NCI-H774 (cell line): ENCODE measurements around the gene EHD3.

Source experiments
- DNase-seq: peaks from one replicate; lab custom pipeline; 2025; lab: John Stamatoyannopoulos, UW

EHD3 gene

DNA sequence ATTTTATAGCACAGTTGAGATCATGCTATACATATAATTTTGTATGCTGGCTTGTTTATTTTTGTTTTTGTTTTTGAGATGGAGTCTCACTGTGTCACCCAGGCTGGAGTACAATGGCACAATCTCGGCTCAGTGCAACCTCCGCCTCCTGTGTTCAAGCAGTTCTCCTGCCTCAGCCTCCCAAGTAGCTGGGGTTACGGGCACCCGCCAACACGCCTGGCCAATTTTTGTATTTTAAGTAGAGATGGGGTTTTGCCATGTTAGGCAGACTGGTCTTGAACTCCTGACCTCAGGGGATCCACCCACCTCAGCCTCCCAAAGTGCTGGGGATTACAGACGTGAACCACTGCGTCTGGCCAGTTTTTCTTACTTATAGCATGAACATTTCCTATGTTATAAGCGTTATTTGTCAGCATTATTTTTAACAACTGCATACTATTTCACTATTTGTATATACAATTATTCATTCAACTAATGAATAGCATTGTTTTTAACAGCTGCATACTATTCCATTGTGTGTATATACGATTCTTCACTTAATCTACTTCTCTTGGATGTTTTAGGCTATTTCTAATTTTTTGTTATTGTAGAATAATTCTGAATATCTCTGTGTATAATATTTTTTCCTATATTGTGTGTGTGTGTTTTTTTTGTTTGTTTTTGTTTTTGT lies 3.5 kb downstream of the EHD3 start:
- DNase-seq: no peak

DNA sequence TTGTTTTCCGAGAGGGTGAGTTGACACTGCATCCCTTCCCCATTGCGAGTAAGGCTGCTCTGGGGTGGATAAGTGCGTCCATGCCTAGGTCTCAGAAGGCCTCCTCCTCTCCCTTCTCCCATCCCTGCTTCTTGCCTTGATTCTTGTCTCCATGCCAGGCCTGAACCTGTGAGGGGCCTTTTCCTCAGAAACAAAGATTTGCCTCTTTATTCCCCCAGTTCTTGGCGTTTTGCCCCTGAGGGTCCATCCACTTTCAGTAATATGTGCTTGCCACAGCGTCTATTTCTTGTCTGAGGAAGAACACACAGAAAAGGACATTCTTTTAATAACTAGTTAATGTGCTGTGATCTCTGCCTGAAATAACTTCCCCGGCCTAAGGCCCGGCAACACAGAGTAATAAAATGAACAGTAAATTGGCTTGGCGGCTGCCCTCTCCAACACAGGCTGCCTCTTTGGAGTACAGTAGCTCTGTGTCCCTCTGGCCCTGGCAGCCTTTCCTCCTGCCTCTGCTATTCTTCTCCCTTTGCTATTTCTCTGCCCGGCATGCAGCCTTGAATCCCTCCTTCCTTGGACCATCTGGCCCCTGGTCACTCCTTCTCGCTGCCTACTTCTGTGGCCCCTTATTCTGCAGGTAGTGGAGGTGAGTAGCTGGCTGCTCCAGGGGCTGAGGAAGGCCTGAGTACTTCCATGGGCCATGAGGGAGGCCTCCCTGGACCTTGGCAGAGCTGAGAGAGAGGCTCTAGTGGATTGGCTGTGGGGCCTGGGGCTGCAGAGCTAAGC lies 4.4 kb downstream of the EHD3 start:
- DNase-seq: no peak

DNA sequence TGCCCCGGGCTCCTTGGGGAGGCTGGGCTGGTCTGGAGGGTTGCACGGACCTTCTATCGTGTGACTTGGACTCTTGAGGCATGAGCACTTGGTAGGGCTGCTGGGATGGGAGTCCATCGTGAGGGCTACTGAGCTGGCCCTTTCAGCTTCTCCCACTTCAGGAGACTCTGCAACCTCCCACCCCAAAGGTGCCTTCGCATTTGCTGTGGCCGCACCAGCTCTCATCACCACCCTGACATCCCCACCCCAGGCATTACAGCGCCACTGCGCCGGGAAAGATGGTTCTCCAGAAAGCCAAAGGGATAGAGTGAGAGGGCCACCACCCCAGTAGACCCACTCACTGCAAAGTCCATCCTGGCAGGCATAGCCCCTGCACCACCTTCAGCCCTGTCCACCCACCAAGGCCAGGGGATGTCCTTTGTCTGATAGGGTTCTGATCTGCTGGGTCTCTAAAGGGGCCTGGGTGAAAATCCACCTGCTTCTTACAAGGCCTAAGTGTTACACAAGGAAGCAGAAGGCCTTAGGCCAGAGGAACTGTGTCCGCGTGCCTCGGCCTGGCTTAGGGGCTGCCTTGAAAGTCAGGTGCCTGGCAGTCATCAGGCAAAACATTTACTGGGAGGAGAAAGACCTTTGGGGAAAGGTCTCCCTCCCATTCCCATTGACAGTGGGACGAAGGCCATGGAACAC lies 5.1 kb downstream of the EHD3 start:
- no peak for DNase-seq

DNA sequence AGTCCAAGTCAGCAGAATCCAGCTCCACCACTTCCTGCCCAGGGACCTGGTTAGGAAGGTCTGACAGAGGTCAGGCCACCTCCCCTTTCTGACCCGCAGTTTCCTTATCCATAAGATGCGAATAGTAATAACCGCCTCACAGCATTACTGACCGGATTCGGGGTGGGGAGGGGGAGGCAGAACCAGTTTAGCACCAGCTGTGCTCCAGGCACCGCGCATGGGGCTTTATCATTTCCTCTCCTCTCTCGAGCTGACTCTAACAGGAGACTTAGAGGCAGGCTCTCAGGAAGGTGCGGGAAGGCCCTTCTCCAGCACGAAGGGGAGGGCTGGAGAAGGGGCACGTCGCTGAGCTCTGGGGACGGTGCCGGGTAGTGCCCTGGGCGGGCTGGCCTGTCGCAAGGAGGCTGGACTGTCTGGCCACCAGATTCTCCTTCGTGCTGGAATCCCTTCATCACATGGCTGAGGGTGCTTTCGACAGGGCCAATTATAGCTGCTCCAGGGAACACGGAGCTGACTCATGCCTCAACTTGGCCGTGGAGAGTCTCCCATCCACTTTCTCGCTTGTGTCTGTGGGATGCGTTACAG lies 5.7 kb downstream of the EHD3 start:
- no peak for DNase-seq

DNA sequence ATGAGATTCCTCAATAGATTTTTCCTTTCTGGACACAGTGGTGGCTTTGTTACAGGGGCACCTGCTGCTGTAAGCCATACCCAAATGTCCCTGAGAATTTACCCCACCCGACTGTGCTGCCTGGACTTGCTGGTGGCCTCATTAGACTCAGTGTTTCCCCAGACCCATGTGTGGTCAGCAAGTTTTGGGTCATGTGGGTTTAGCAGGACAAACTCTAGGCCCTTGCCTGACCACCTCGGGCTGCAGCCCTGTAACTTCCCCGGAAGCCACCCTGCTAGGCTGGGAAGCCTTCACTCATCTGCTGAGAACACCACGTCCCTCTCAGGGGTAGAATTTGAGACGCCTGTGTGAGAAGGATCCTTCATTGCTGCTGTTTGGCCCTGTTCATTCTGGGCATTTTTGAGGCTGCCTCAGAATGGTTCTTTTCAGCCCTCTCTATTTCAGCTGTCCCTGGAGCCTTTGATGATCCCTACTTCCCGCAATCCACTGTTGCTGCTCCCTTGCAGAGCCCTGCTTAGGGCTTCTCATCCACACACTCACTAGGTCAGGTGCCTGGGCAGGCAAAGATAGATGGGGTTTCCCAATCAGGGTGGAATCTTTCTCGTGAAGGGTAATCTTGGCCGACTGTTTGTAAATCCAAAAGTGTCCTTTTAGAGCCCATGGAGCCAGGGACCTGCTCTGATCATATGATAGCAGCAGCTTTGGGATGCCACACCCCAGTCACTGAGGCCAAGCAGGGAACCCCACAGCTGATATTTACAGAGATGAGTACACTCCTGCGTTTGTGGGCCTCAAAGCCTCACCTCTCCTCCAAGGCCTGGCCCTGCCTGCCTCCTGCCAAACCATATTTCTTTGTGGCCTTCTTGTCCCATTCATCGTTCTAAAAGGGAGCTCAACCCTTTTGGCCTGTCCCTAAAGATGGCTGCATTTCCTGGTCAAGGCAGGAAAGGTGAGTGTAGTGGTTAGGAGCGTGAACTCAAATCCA lies 6.7 kb downstream of the EHD3 start:
- no peak for DNase-seq

DNA sequence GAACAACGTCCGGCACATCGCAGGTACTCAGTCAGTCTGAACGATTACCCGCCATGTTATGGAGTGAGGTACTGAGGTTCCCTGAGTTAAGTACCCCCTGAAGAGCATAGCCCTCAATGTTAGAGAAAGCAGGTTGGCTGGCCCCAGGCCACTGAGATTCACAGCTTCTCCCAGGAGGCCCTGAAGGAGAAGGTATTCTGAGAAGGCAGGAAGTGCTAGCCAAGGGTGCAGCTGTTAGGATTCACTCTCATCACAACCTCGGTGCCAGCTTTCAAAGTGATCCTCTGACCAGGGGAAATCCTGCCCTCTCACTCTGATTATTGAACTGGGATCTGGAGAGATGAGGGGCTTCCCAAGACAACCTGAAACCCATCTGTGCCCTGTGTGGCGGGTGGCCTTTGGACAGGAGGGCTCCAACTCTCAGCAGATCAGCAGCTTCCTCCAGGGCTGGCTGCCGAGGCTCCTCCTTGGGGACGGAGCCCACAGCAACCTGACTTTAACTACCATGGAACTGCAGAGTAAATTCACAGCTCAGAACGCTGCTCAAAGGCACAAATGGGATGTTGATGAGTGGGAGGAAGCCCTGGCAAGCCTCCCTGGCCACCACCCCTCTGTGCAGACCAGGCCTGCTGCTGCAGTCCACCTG lies 7.8 kb downstream of the EHD3 start:
- no peak for DNase-seq

DNA sequence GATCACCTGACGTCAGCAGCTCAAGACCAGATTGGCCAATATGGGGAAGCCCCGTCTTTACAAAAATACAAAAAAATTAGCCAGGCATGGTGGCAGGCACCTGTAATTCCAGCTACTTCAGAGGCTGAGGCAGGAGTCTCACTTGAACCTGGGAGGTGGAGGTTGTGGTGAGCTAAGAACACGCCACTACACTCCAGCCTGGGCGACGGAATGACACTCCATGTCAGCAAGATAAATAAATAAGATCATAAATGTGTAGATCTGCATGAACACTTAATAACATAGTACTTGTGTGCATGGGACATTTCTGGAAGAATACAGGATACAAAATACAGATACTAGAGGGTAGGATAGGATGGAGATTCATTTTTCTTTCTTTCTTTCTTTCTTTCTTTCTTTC lies 9.1 kb downstream of the EHD3 start:
- no peak for DNase-seq

DNA sequence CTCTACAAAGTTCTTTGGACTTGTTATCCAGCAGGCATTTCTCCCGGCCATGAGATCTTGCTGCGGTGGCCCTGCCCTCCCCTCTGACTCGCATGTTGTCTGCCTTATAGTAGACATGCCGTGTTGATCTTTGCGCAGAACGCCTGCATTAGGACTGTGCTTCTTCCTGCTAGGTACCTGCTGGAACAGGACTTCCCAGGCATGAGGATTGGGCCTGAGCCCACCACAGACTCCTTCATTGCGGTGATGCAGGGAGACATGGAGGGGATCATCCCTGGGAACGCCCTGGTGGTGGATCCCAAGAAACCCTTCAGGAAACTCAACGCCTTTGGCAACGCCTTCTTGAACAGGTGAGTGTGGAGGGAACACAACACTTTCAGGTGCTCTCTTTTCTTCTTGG lies 10.1 kb downstream of the EHD3 start:
- no peak for DNase-seq

DNA sequence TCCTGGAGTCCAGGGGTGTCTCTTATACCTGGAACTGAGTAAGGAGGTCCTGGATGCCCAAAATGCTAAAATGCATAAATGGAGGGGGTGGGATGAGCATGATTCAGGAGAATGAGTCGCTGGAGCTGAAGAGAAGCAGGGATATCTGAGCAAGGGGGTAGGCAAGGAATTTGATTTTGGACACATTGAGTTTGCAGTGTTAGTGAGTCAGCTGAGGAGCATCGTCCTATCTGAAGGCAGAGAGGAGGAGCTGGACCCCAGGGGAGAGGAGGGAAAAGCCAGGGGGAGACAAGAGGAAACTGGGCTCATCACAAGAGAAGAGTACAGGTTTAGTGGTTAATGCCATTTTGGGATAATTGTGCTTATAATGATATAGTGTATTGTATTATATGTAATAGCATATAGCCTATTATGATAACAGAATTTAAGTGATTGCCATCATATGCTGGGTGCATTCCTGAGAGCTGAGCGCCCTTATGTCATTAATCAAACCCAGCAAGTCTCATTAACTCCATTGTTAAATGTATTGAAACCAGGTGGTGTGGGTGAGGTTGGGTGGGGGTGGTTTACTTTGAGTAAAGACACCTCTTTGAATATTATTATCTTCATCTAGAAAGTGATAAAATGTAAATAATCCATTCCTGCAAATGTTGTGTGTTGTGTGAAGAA lies 12.4 kb downstream of the EHD3 start:
- no peak for DNase-seq

DNA sequence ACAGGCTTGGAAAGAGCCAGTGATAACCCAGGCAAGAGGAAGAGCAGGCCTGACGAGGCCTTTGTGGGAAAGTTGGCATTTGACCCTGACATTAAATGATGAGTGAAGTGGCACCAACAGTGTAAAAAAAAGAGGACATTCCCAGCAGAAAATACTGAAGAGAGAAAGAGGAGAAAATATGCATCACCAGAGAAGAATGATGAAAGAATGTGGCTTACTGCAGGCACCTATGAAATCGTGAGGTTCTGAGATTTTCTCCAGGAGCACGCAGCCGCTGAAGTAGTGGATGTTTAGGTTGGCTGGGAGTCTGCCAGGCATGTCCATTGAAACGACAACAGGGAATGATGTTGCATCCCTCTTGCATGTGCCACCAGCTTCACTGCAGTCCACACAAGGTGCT lies 13.8 kb downstream of the EHD3 start:
- no peak for DNase-seq

DNA sequence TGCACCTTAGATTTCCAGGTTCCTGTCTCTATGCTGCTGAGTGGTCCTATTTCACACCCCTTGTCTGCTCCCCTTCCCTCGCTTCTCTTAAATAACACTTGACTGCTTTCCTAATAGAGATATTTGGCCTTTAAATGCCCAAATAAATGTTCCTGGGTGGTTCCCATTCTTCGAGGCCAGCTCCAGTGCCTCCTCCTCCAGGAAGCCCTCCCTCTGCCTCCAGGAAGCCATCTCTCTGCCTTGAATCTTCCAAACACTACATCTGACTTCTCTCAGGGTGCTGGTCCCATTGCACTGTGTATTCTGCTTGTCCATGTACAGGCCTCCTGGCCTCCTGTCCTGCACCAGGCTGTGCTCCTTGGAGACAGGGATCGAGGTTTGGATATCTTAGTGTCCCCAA lies 14.2 kb downstream of the EHD3 start:
- no peak for DNase-seq

DNA sequence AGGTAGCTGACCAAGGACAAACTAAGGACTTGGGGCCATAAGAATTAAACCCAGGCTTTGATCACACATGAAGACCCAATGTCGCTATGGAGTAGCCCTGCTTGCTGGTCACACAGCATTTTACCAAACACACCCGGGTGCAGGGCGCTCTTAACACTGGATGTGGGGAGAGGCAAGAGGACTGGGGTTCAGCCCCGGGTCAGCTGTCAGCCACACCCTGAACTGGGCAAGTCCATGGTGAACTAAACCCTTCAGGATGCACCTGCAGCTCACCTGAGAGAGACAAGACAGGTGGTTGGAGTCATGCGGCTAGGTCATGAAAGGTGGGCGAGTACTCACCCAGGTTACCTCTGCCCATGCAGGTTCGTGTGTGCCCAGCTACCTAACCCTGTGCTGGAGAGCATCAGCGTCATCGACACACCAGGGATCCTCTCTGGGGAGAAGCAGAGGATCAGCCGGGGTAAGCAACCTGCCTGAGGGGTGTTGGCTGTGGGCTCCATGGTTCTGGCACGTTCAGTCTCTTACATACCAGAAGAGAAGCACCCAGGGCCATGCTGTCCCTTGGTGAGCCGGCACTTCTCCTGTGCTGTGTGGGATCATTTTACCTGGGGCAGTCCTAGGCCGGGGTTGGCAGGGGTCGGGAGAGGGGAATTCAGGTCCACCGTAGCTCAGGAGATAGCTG lies 15.2 kb downstream of the EHD3 start:
- no peak for DNase-seq

DNA sequence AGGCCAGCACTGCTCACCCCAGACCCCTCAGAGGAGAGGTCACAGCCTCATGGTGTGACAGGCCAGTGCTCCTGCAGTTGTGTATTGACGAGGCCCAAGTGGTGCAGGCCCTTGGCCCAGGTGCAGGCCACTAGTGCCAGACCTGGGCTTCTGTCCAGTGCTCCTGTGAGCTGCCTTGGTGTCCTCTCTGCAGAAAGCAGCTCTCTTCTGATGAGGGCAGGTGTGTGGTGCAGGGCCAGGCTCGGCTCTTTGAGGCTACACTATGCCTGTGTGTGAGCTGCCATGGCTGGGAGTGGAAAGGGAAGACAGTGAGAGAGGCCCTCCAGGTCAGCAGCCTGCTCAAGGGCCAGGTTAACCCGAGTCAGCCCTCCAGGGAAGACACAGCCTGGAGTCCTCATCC lies 17.1 kb downstream of the EHD3 start:
- DNase-seq: no peak

DNA sequence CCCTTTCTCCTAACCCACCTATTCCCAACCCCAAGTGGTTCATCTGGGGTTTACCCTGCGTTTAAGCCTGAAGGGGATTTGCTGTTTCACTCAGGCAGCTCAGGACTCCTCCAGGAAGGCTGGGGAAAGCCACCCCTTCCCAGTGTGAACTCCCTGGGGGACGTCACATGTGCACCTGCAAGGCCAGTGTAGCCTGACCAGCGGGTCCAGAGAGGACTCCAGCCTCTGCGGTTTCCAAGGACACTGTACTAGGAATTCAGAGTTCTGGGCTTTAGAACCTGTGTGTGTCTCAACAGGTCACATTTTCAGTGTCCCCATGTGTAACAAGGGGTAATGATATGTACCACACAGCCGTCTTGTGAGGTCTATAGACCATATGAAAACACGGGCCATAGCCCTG lies 17.9 kb downstream of the EHD3 start:
- DNase-seq: no peak

DNA sequence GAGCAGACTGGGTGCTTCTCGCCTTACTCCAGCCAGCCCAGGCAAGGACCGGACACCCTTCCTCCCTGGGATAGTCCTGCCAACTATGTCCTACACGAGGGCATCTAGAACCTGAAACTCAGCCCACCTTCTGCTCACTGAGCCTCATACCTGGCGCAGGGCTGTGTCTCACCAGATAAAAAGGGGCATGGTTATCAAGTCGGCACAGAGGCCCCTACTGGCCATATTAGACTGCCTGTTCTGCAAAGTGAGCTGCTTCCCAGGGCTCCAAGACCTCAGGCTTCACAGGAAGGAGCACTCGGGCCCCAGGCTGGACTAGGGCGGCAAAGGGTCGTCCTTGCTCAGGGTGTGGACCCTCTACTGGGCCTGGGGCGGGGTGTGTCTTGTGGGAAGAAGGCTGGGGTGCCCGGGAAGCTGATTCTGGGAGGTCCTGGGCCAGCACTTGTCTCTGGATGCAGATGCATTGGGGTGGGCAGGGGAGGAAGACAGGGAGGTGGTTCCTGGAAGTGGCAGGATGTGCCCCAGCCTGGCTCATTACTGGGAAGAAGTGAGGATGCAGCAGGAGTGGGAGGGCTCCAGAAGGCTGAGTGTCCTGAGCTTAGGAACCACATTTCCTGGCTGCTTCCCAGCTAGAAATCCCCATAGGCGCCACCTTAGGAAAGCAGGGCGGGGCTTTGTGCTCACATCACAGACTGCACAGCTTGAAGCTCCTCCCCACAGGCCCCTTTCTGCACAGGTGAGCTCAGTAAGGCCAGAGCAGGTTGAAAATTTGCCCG lies 19.6 kb downstream of the EHD3 start:
- no peak for DNase-seq

DNA sequence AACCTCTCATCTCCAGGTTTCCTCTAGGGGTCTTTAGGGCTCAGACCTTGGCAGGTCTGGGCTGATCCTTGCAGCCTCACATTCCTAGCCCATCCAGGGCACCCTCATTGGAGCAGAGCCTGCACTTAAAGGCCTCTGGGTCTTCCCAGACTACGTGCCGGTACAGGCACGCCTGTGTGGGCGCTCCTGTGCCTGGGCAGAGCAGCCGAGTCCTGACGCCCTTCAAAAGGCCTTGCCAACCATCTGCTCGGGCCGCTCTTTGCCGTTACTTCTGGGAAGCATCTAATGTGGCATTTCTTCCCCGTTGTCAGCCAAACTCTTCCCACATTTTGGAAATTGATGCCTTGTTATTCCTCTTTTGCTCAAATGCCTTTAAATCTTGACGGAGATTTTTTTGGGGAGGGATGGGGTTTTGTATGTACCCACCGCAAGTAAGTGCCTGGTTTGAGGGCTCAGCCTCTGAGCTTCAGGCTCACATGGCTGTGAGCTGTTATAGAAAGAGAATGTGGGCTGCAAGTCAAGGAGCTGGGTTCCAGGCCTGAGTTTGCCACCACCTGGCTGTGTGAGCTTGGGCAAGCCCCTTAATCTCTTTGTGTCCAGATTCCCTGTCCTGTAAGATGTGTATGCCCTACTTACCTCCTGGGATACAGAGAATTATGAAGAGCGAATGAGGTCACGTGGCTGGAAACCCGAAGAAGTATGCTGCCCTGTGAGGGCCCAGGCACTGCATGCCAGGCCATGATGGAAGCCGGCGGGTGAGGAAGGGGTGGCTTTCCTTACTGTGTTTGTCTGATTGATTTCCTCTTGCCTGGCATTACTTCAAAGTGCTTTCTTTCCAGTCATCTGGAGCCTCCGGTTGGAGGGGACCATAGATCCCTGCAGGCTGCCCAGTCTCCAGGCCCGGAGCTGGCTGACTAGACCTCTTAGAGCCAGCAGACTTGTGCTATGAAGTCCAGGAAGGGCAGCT lies 20.6 kb downstream of the EHD3 start:
- DNase-seq: no peak

DNA sequence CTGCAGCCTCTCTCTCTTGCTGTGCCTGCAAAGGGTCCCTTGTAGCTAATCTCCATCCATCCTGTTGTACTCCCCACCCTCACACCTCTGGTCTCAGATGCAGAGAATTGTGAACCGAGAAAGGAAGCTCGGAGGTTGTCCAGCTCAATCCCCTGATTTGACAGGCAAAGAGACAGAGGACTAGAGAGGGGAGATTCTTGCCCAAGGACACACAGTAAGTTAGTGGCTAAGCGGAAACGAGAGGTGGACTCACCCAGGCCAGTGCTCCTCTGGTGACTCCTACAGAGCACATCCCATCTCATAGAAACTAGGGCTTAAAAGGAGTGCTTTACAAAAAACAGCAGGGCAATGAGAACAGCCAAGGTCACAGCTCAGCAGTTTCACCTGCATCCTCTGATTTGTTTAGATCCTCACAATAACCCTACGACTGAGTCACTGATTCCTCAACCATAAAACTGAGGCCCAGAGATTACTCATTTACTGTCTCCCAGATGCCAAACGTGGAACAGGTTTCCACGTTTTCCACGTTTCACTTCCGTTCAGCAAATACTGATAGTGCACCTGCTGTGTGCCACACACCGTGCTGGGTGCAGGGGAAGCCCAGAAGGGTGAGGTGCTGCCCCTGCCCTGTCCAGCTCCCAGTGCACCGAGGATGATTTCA lies 22.1 kb downstream of the EHD3 start:
- no peak for DNase-seq
